ENCODE measurements around the gene ELF3.

The ELF3 gene

DNA sequence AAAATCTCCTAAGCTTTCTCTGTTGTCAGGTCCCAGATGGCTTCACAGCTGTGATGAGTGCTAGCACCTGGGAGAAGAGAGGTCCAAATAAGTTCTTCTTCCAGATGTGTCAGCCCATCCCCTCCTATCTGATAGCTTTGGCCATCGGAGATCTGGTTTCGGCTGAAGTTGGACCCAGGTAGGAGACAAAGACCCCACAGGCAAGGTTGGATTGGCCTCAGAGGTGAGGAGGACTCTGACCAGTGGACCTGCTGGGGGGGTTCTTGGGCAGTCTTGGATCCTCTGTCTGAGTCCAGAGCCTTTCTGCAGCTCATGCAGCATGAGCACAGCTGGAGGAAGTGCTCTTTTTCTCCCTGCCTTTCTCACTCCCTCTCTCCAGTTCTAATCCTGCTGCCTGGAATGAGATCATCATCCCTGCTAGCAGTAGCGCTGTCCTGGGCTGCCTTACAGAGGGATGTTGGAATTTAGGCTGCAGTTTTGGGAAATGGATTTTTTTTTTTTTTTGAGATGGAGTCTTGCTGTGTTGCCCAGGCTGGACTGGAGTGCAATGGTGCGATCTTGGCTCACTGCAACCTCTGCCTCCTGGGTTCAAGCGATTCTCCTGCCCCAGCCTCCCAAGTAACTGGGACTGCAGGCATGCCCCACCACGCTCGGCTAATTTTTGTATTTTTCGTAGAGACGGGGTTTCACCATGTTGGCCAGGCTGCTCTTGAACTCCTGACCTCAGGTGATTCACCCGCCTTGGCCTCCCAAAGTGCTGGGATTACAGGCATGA, 20.8 kb upstream of the ELF3 start:
- TF ChIP-seq, protein P1, sequence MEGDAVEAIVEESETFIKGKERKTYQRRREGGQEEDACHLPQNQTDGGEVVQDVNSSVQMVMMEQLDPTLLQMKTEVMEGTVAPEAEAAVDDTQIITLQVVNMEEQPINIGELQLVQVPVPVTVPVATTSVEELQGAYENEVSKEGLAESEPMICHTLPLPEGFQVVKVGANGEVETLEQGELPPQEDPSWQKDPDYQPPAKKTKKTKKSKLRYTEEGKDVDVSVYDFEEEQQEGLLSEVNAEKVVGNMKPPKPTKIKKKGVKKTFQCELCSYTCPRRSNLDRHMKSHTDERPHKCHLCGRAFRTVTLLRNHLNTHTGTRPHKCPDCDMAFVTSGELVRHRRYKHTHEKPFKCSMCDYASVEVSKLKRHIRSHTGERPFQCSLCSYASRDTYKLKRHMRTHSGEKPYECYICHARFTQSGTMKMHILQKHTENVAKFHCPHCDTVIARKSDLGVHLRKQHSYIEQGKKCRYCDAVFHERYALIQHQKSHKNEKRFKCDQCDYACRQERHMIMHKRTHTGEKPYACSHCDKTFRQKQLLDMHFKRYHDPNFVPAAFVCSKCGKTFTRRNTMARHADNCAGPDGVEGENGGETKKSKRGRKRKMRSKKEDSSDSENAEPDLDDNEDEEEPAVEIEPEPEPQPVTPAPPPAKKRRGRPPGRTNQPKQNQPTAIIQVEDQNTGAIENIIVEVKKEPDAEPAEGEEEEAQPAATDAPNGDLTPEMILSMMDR (IDR thresholded peaks at IDR 0.05; ENCODE audit: extremely low read depth, insufficient read depth, missing control alignments): no peak
- in situ Hi-C loops (cut with MboI; ENCODE audit: low pct_unique_long_range_greater_than_20kb, low sequenced_read_pairs, unreplicated experiment): no loop called here
- no peak for DNase-seq (ENCODE audit: low spot score)

DNA sequence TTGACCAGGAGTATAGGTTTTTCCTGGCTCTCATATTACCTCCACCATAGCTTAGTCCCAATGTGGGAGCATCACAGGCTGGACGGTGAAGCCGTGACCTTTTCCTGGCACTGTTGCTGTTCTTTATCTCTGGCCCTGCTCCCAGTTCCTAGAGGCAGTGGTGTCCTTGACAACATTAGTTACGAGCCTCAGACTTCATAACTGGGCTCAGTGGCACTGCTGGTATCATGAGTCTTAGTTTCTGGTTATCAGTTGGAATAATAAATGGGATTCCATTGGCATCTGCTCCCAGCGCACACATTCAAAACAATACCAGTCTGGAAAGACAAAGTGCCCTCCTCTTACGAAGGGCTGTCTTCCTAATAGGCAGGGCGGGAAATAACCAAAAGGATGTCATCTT, 20.0 kb upstream of the ELF3 start:
- DNase-seq (ENCODE audit: low spot score): no peak
- TF ChIP-seq, protein P1 (IDR thresholded peaks at IDR 0.05; ENCODE audit: extremely low read depth, insufficient read depth, missing control alignments): no peak
- in situ Hi-C loops (cut with MboI; ENCODE audit: low pct_unique_long_range_greater_than_20kb, low sequenced_read_pairs, unreplicated experiment): no loop called here

- DNase-seq (ENCODE audit: low spot score): peak; percentile 74
- TF ChIP-seq, protein P1 (IDR thresholded peaks at IDR 0.05; ENCODE audit: extremely low read depth, insufficient read depth, missing control alignments): peak; percentile 77
- in situ Hi-C loops (cut with MboI; ENCODE audit: low pct_unique_long_range_greater_than_20kb, low sequenced_read_pairs, unreplicated experiment): no loop called here
These were observed 10.7 kb upstream of the ELF3 start for GRCh38 chr1:201999625-202000238.

DNA sequence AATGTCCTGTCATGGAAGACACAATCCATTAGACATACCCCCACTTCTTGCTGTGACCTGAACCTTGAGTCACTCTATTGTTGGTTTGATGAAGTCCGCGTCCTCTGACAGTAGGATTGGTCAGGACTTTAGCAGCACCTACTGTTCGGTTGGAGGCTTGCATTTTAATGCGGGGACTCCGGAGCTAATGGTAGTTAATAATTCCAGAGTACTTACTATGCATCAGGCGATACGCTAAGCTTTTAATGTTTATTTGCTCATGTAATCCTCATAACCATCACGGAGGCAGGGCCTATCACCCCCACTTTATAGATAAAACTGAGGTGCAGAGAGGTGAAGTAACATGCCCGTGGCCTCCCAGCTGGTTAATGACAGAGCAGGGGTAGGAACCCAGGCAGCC, 7.9 kb upstream of the ELF3 start:
- TF ChIP-seq, protein P1 (IDR thresholded peaks at IDR 0.05; ENCODE audit: extremely low read depth, insufficient read depth, missing control alignments): no peak
- in situ Hi-C loops (cut with MboI; ENCODE audit: low pct_unique_long_range_greater_than_20kb, low sequenced_read_pairs, unreplicated experiment): no loop called here
- DNase-seq (ENCODE audit: low spot score): no peak

- DNase-seq (ENCODE audit: low spot score): no peak
- in situ Hi-C loops (cut with MboI; ENCODE audit: low pct_unique_long_range_greater_than_20kb, low sequenced_read_pairs, unreplicated experiment): no loop called here
- TF ChIP-seq, protein P1 (IDR thresholded peaks at IDR 0.05; ENCODE audit: extremely low read depth, insufficient read depth, missing control alignments): no peak
These were observed 5.7 kb upstream of the ELF3 start for GRCh38 chr1:202004711-202005110.

GRCh38 chr1:202005958-202006357, 4.4 kb upstream of the ELF3 start:
- no peak for DNase-seq (ENCODE audit: low spot score)
- TF ChIP-seq, protein P1 (IDR thresholded peaks at IDR 0.05; ENCODE audit: extremely low read depth, insufficient read depth, missing control alignments): peak; percentile 7
- in situ Hi-C loops (cut with MboI; ENCODE audit: low pct_unique_long_range_greater_than_20kb, low sequenced_read_pairs, unreplicated experiment): no loop called here

Data from GM13977 (cell line).